GM19240 (cell line): ENCODE data around the gene RGS10.
"Not testable (repeated sequence)": the region's sequence is repeated elsewhere in the genome, so short reads cannot be mapped to it uniquely, and the experiment has no call there.

Source experiments
- DNase-seq: peaks from one replicate; pipeline ENCODE4 v3.0.0; 2011; ENCODE audit warnings: low spot score; ENCODE audit not compliant: insufficient read length

RGS10 gene, protein sequence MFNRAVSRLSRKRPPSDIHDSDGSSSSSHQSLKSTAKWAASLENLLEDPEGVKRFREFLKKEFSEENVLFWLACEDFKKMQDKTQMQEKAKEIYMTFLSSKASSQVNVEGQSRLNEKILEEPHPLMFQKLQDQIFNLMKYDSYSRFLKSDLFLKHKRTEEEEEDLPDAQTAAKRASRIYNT

GRCh38 chr10:119542357-119542987 is at the start of gene RGS10:
RGS10 (minus strand) TSS chr10:119542719; CDS start chr10:119542638, 81 bp downstream.
- DNase-seq = peak; percentile 56

GRCh38 chr10:119588071-119588470 is 45.6 kb upstream of the RGS10 start:
- DNase-seq = no peak

- DNase-seq = no peak
These were observed 35.8 kb upstream of the RGS10 start for GRCh38 chr10:119578355-119578754.

DNA sequence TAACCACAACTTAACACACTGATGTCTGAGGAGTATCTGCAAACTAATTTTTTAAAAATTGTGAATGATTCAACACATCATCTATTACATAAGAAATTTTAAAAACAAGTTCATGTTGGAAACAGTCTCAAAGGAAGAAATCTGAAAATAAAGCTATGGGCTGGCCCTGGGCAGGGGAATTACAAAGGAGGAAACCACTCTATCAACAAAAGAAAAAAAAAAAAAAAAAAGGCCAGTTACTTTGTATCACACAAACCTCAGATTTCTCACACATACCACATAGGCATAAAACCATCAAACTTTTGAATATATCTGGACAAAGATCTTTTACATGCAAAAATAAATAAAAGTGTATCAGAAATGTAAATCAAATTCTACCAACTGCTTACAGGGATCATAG is 33.5 kb upstream of the RGS10 start:
- DNase-seq = no peak

GRCh38 chr10:119575506-119575905 is 33.0 kb upstream of the RGS10 start:
- no peak for DNase-seq

DNA sequence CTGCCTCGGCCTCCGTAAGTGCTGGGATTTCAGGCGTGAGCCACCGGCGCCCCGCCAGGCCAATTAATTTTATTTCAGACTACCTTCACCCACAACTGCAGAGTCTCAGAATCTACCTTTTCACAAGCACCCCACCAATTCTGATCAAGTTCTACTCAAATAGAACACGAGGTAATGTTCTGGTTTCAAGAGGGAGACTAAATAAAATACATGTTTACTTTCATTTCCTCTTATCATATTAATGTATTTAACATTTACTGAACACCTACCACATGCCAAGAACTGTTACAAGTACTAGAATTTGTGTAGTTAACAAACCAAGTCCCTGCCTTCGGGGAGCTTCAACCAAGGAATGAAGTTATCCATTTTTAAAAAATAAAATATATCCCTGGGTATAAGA is 25.5 kb upstream of the RGS10 start:
- DNase-seq = no peak

DNA sequence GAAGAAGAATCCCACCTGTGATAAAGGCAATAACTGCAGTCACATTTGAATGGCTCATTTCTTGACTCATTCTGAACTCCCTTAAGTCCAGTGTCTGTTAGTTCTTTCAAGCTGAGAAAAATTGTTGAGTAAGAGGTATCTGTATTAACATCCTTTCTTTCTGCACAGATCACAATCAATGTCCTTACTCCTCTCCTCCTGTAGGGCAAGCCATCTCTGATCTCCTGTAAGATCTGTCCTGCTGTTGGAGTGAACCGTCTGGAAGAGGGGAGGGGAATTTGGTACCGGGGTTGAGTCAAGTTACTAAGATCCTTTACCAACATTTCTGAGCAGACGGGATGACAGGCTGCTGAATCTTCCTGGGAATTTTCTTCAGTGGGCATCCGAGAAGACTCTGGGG is 19.6 kb upstream of the RGS10 start:
- no peak for DNase-seq

- DNase-seq = not testable (repeated sequence)
These were observed 17.0 kb upstream of the RGS10 start for GRCh38 chr10:119559511-119559910.

GRCh38 chr10:119556081-119556480 is 13.6 kb upstream of the RGS10 start:
- DNase-seq = not testable (repeated sequence)

- no peak for DNase-seq
These were observed 12.8 kb upstream of the RGS10 start for GRCh38 chr10:119555178-119555784.

- DNase-seq = no peak
These were observed 8.3 kb upstream of the RGS10 start for GRCh38 chr10:119550827-119551226.

GRCh38 chr10:119549247-119549999 is 6.9 kb upstream of the RGS10 start:
- DNase-seq = no peak

DNA sequence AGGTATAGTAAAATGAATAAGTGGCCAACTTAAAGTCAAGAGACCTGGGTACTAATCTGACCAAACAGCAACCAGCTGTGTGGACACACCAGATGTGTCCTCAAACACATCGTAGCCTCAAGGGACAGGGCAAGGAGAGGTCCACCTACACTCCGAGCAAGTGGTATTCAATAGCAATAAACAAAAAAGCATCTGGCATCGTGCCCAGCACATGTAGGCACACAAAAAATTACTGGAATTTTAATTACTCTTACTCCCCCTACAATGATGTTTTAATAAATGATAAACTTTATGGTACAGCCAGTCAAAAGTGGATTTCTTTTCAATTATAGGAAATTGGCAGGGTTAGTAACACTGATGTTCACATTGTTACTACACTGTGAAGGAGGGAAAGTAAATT is 3.5 kb upstream of the RGS10 start:
- DNase-seq = no peak

GRCh38 chr10:119545310-119545709 is 2.8 kb upstream of the RGS10 start:
- no peak for DNase-seq

DNA sequence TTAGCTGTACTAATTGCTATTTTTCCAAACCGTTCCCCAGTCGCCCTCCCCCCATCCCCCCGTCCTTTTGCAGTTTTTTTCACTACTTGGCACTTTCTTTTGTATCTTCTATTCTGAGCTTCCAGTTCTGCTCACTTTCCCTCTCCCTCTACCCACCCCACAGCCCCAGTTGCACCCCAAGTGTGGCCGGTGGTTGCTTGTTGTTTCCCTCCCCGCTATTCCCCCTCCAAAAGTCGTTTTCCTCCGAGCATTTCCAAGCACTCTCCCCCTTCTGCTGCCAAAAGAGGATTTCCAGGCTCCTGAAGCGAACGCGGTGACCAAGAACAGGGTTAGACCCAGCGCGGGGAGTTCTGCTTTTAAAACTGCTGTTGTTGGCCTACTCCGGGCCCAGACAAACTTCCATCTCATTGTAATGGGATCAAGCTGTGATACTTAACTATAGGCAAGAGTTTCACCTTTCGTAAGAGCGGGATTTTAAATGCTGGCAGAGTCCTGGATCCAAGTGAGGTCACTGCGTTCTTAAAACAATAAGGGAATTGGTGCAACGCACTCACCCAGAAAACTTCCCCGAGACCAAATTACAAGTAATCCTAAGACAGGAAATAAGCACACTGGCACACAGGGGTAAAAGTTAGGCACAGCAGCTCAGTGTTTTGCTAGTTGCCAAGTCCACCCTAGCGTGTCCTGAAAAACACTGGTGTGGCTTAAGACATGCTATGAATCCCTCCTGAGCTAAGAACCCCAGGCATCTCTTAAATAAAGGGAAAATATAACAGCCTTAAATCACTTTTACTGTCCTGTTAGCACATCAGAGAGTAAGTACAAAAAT is 1.5 kb upstream of the RGS10 start:
- no peak for DNase-seq

GRCh38 chr10:119542988-119543813 is 682 bp upstream of the RGS10 start:
- peak; percentile 45 for DNase-seq

DNA sequence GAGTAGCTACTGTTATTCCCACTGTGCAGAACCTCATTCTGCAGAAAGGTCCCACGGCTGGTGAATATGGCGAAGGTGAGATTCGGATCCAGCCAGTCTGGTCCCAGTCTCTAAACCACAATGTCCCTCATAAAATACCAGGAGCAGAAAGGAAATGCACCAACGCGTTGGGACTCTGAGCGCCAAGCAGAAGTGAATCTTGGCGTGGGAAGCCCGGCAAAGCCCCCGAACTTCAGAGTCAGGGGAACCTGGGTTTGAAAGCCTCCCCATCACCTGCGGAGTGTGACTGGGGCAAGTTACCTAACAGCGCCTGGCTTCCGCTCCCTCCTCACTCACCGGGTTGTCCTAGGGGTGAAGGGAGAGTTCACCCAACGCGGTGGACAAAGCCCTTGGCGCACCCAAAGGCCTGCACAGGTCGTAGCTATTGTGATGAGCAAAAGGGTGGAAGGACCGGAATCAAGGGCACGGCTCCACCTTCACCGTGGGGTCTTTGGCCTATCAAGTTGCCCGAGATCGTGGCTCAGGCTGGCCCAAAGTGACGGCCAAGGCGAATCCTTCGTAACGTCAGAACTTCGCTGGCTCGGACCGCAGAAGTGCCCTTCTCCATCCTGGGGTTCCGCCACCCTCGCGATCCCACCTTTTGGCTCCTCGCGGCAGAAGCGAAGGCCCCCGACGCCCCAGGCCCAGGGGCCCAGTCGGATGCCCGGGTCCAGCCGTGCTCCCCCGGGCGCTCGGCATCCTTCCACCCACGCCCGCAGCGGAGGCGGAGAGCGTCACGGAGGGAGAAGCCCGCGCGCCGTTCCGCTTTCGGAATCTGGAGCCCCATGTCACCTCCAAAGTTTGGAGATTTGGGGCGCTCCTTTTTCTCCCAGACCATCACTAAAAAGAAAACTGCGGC is 811 bp downstream of the RGS10 start:
- no peak for DNase-seq

- DNase-seq = no peak
These were observed 1.5 kb downstream of the RGS10 start for GRCh38 chr10:119541046-119541445.

DNA sequence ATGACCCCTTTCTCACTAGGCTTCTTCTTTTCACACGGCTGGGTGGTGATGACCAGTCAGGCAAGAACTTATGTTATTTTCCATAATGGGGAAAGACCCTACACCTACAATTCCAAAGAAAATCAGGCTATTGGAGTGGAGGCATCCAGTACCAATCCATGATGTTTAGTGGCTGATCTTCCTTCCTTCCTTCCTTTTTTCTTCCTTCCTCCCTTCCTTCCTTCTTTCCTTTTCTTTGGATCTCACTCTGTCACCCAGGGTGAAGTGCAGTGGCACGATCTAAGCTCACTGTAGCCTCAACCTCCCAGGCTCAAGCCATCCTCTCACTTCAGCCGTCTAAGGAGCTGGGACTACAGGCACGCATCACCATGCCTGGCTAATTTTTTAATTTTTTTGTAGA is 2.5 kb downstream of the RGS10 start:
- DNase-seq = no peak
